ENCODE results near the gene PPARGC1A. TPM values are rescaled to one million over a fixed set of nuclear protein-coding genes. Genes with fewer than 3 reads are reported as not detected.

The PPARGC1A gene
- total and polyA plus RNA-seq, 10 of the 15 experiments (the other 5 are each of a cell fraction or from before 2014, with no cell fraction given): 0.01 to 0.05 (median 0.04) TPM; not detected in 7

DNA sequence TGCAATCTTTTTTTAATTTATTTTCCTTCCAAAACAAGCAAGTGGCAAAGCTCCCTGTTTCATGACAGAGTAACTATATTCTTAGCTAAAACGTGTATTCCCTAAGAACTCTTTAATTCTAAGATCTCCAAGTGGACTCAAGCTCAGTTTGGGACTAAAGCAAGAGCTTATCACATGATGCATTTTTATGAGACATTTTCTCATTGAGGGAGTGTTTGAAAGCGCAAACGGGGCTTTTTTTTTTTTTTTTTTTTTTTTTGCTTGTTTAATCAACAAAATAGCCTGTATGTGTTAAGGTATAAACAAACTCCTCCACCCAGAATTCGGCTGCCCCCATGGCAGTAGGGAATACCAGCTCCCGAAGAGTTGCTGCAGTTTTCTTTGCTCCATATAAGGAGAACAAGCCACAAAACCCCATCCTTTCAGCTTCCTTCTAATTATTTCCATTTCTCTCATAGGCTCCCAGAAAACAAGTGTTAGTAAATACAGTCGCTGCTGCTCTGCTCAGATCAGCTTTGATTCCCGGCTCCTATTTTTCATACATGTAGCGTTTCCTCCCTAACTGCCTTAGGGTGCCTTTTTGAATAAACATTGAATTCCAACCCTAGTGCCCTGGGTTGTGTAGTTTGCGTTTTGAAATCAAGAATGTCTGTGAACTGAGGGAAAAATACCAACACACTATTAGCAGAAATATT is 669 bp upstream of the PPARGC1A start (continued):
- TF ChIP-seq, protein P1, sequence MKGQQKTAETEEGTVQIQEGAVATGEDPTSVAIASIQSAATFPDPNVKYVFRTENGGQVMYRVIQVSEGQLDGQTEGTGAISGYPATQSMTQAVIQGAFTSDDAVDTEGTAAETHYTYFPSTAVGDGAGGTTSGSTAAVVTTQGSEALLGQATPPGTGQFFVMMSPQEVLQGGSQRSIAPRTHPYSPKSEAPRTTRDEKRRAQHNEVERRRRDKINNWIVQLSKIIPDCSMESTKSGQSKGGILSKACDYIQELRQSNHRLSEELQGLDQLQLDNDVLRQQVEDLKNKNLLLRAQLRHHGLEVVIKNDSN (IDR thresholded peaks at IDR 0.05; ENCODE audit: borderline replicate concordance, extremely low read length, insufficient read depth, low read depth, low read length): no peak

DNA sequence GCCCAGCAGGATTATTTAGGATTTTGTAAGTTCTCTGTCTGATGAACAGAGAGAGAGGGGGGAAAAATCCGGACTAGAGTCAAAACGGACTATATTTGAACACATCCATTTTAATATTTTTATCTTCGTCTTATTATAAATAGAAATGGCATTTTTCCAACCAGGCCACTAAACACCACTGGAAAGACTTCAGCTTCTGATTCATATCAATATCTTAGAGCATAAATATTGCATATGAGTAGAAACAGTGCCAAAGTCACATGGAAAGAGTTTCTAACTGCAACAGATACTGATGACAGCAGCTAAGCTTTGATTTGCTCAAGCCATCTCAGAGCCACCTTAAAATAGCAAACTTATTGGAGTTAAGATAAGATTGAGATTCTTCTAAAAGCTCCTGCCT is 456 bp downstream of the PPARGC1A start:
- 15% methylated on average over 3 of the region's 3 CpGs for WGBS (ENCODE audit: insufficient coverage, insufficient replicate concordance, low lambda C conversion rate, missing lambda C conversion rate)
- intact Hi-C loops (cut with micrococcal nuclease; ENCODE audit: unreplicated experiment) (no loop called here), in situ Hi-C loops (cut with MboI) (no loop called here)
- H3K27ac ChIP-seq (ENCODE audit: control insufficient read depth, insufficient read depth): no peak overlapping the region
- POLR2A ChIA-PET: no interaction called here
- H3K9me3 ChIP-seq (replicated peaks; ENCODE audit: control insufficient read depth, insufficient read depth, low read length): no peaks in the 10 kb centered on the region
- CTCF ChIA-PET: interaction anchor here (1.0 to 1.5 kb wide), 3 partner anchors 8 to 15 kb away, joined by 3 read pairs; no protein-coding TSS in a partner anchor
- SMC1A ChIA-PET (ENCODE audit: uncharacterized antibody, unreplicated experiment): interaction anchor here (1.1 kb wide), 1 partner anchor 34 kb away, joined by 3 read pairs; no protein-coding TSS in a partner anchor
- peaks cover 0 to 1% of the 10 kb centered on the region in 2 experiments; a peak in 1 of 4 replicates for H3K27me3 ChIP-seq (replicated peaks in 1 of 2; ENCODE audit: control insufficient read depth in 2 of 2, insufficient read depth in 2 of 2, low read length in 1 of 2)
- RAD21 ChIA-PET (ENCODE audit: unreplicated experiment): no interaction called here
- no peak overlapping the region for H3K4me2 ChIP-seq (ENCODE audit: control insufficient read depth, insufficient read depth)
- no peaks in the 10 kb centered on the region for H3K36me3 ChIP-seq (ENCODE audit: control insufficient read depth in 2 of 2, insufficient read depth in 2 of 2, low read length in 1 of 2)
- no TSS peak for BruUV-seq (replicated peaks)
- no peak for DNase-seq (ENCODE audit: low read depth, low spot score)
- H3K4me3 ChIP-seq: no peak overlapping the region
- no peak for TF ChIP-seq SMAD5 (IDR thresholded peaks at IDR 0.05; ENCODE audit: low read depth)
- TF ChIP-seq MEF2A (IDR thresholded peaks at IDR 0.05; ENCODE audit: insufficient read depth, low read depth, low read length): no peak
- TF ChIP-seq CREM (IDR thresholded peaks at IDR 0.05; ENCODE audit: low read depth): no peak
- no peak for TF ChIP-seq POU2F2 (IDR thresholded peaks at IDR 0.05; ENCODE audit: borderline replicate concordance, low read depth, low read length)
- TF ChIP-seq ETV6 (conservative IDR thresholded peaks at IDR 0.05 in 1 of 2, IDR thresholded peaks at IDR 0.05 in 1 of 2; ENCODE audit: borderline replicate concordance in 1 of 2, low read depth in 1 of 2): no peak
- no peak for TF ChIP-seq BACH1 (IDR thresholded peaks at IDR 0.05; ENCODE audit: borderline replicate concordance)
- TF ChIP-seq HDGF (IDR thresholded peaks at IDR 0.05): no peak
- no peak for TF ChIP-seq WRNIP1 (IDR thresholded peaks at IDR 0.05; ENCODE audit: borderline replicate concordance, low read depth, low read length)
- no peak for TF ChIP-seq NR2F1 (conservative IDR thresholded peaks at IDR 0.05)
- TF ChIP-seq, protein P2, sequence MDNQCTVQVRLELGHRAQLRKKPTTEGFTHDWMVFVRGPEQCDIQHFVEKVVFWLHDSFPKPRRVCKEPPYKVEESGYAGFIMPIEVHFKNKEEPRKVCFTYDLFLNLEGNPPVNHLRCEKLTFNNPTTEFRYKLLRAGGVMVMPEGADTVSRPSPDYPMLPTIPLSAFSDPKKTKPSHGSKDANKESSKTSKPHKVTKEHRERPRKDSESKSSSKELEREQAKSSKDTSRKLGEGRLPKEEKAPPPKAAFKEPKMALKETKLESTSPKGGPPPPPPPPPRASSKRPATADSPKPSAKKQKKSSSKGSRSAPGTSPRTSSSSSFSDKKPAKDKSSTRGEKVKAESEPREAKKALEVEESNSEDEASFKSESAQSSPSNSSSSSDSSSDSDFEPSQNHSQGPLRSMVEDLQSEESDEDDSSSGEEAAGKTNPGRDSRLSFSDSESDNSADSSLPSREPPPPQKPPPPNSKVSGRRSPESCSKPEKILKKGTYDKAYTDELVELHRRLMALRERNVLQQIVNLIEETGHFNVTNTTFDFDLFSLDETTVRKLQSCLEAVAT (IDR thresholded peaks at IDR 0.05): no peak
- TF ChIP-seq NBN (IDR thresholded peaks at IDR 0.05): no peak
- no peaks in the 10 kb centered on the region for H4K20me1 ChIP-seq (ENCODE audit: control insufficient read depth, insufficient read depth)
- no peak for FAIRE-seq
- no peak overlapping the region for H3K9ac ChIP-seq (ENCODE audit: control insufficient read depth, insufficient read depth, low read length)
- no peaks in the 10 kb centered on the region for H3K4me1 ChIP-seq (ENCODE audit: control insufficient read depth, insufficient read depth, low read length)
- no peak for ATAC-seq
- H2AFZ ChIP-seq (ENCODE audit: control insufficient read depth, low read depth, low read length): no peak overlapping the region
- H3K79me2 ChIP-seq (ENCODE audit: control insufficient read depth, insufficient read depth, low read length): no peaks in the 10 kb centered on the region
